Measurements from ENCODE around the gene SEMA3A.
"Not testable (repeated sequence)": the region's sequence is repeated elsewhere in the genome, so short reads cannot be mapped to it uniquely, and the experiment has no call there.

SEMA3A gene

GRCh38 chr7:84194484-84195271 lies at the start of gene SEMA3A:
TSS of gene SEMA3A (minus strand) at chr7:84194789. CDS start at chr7:84194586, 203 bp downstream.
- no peak for DNase-seq

GRCh38 chr7:84243037-84243436 lies 48.4 kb upstream of the SEMA3A start:
- DNase-seq: not testable (repeated sequence)

GRCh38 chr7:84238596-84238995 lies 44.0 kb upstream of the SEMA3A start:
- no peak for DNase-seq

DNA sequence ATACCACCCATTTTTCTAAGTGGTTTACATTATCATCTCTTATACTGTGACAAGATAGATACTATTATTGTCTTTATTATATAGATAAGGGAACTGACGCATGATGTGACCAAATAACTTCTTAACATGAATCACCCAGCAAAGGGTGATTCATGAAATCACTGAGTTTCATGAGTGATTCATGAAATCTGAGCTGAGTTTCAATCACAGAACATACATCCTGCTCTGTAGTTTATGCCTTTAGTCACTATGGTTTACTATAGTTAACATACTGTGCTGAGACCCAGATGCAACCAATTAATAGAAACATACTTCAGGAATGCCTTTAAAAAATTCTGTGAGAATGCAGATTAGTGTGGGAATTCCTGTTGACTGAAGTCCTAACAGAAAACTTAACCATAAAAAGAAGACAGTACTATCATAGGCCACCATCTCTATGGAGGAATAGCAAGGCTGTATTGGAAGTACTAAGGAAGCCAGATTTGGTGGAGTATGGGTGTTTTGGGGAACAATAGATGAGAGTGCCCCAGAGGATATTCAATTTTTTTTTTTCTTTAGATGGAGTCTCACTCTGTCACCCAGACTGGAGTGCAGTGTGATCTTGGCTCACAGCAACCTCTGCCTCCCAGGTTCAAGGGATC lies 43.1 kb upstream of the SEMA3A start:
- DNase-seq: no peak

DNA sequence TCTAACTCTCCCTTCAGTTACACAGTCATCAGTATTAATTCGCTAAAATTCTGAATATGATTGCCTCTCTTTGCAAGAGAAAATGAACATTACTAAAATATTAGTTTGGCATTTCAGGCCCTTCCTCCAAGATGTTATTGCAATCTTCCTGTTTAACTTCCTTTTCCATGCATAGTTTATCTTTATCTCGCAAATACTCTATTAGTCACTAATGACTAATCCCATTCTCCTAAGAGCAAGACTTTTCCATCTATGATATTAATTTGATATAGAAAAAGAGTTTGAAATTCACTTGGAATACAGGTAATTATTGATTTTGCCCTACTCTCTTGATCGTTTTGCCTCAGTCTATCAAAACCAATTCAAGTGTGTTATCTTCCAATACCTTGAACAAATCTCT lies 41.8 kb upstream of the SEMA3A start:
- no peak for DNase-seq

GRCh38 chr7:84232646-84233045 lies 38.1 kb upstream of the SEMA3A start:
- DNase-seq: no peak

DNA sequence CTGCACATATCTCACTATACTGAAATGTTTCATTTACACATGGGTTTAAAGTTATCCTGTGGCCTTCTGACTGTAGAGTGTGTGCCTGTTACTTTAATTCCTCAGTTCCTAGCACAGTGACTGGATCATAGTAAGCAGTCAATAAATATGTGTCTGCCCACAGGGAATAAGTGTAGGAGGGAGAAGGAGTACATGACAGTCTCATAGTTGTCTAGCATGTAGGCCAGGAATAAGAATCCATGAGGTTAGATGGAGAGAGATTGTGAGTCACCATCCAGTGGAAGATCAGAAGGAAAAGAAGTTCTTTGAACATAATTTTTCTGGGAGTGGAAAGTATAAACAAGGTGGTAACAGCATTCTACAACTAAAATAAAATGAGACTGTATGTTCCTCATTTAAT lies 36.6 kb upstream of the SEMA3A start:
- no peak for DNase-seq

DNA sequence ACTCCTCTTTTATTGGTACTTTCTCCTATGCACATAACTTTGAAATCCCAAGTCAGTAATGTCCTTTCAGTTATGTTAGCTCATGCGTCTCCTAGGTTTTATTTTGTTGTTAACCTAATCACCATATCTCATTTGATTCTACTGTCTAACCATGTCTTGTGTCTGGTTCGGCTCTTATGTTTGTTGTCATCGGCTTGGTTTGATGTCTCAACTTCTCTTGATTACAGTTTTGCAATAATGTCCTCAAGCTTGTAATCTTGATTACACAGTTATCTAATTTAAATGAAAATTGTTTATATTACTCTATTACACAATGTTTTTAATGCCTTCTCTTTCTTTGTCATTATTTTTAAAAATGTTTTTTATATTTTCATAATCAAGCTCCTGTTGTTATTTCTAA lies 35.9 kb upstream of the SEMA3A start:
- DNase-seq: no peak

- DNase-seq: no peak
Observed at GRCh38 chr7:84228526-84228925, 33.9 kb upstream of the SEMA3A start.

GRCh38 chr7:84226759-84227158 lies 32.2 kb upstream of the SEMA3A start:
- DNase-seq: no peak

DNA sequence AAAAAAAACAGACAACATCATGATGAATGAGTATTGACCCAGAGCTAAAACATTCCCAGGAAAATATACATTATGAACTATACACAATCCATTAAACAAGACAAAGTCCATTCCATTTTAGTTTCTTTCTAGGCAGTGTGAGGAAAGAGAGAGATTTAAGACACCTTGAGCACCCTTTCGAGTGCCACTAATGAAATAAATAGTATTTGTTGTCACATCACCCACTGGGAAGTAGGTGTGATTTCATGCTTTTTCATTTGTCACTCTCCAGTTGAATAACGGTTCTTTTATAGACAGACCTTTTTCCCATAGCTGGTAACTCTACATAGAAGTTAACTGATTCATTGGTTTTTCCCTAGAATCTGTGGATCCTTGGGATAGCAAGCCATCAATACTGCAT lies 29.9 kb upstream of the SEMA3A start:
- no peak for DNase-seq

DNA sequence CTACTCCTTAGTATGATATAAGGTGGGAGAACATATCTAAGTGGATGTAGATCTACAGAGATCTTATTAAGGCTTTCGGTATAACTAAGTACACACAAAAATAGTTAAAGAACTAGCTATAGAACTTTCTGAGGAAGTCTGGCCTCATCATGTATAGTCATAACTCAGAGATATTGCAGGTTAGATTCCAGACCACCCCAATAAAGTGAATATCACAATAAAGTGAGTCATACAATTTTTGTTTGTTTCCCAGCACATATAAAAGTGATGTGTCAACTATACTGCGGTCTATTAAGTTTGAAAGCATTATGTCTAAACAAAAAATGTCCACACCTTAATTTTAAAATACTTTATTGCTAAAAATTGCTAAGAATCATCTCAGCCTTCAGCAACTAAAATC lies 24.7 kb upstream of the SEMA3A start:
- DNase-seq: no peak

DNA sequence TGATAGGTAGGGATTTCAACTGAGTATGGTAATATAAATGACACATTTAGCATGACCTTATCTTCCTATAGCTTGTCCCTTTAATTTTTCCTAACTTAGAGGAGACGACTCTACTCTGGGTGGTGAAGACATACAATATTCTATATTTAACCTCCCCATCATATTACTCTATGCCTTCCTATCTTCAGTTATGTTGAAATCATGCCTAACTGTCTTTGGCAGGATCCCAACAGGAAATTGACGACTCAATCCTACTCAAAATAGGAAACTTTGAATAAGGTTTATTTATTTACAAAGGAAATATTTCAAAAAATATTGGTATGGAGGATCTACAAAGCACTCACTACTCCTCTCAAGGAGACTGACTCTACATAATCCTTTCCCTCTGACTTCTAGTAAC lies 24.1 kb upstream of the SEMA3A start:
- DNase-seq: no peak

GRCh38 chr7:84216472-84216871 lies 21.9 kb upstream of the SEMA3A start:
- DNase-seq: no peak

- DNase-seq: not testable (repeated sequence)
Observed at GRCh38 chr7:84214757-84215156, 20.2 kb upstream of the SEMA3A start.

DNA sequence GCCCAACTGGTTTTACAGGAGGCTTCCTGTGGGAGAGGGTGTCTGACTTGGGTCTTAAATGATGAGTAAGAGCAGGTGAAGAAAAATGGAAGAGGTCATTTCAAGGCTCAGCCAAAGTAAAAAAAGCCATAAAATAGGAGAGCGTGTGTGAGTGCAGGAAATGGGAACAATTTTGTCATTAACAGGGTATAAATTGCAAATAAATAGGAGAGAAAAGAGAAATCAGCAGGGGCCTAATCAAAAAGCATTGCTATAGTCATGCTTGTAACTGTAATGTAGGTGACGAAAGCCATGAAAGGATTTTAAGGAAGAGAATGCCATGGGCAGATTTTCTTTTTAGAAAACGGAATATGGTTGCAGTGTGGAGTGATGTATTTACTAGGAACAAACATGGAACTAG lies 15.7 kb upstream of the SEMA3A start:
- DNase-seq: no peak

GRCh38 chr7:84209006-84209405 lies 14.4 kb upstream of the SEMA3A start:
- no peak for DNase-seq

DNA sequence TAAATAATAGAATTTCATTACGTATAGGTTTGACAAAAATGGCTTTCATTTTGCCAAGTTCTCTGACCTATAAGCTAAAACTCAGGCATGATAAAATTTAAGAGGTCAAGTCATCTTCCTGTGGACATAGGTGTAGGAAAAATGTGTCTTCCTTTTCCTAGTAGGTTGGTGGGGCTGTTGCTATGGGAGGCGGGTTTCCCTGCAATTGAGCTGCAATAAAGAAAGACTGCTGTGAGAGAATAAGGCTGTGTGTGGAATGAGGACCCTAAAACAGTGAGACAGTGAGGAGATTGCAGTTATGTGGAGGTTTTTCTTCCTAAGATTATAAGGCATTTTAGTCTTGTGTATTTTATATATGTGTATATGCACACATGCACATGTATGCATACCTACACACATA lies 13.0 kb upstream of the SEMA3A start:
- no peak for DNase-seq

DNA sequence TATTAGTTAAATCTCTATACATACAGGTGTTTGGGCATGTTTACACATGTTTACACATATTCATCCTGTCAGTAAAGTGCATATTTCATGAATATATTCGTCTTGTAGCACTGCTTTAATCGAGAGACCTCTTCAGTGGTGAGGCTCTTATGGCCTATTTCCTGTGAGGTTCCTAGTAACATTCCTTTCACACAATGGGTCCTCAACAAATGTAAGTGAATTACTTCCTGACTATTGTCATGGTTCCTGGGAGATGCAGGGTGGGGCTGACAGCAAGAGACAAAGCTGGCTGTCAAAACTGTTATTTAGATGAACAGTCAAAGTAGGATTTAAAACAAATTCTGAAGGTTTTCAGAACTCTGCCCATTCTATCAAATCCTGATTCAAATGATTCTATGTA lies 12.4 kb upstream of the SEMA3A start:
- no peak for DNase-seq

DNA sequence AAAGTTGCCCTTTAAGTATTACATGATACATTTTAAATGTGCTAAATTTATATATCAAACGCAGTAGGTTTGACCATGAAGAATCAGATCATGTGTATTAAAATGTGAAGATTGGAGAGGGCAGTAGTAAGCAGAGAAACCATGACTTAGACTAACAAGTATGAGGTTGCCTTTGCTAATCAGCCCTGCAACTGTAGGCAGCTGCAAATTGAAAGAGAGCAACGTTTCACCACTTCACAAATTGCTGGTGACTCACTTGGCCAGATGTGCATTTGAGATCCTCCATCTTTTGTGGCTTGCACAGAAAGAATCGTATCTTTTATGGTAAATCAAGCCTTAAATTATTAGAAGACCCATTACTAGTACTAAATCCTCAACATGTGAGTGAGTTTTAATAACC lies 10.1 kb upstream of the SEMA3A start:
- DNase-seq: no peak

GRCh38 chr7:84202855-84203254 lies 8.3 kb upstream of the SEMA3A start:
- DNase-seq: no peak

GRCh38 chr7:84200859-84201258 lies 6.3 kb upstream of the SEMA3A start:
- DNase-seq: no peak

GRCh38 chr7:84199216-84199615 lies 4.6 kb upstream of the SEMA3A start:
- DNase-seq: no peak

DNA sequence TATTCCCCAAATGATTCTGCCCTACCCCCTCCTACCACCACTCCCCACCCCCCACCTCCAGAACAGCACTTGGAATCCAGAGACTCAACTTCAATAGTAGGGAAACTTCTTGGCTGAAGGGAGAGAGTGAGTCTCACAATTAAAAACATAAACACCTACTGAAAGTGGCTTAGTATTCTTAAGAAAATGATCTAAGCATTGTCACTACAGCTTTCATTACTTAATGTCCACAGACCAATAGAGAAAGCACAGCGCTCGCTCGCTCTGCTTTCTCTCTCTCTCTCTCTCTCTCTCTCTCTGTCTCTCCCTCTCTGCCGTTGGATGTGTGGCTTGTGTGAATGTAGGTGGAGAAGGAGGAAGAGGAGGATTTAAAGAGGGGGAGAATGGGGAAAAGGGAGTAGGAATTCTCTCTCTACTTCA lies 1.5 kb upstream of the SEMA3A start:
- DNase-seq: no peak
